Urinary bladder (tissue), 4 donors: ENCODE data around the gene TUT1. TPM values are rescaled to one million over a fixed set of nuclear protein-coding genes. Genes with fewer than 3 reads are reported as not detected.
"Not testable (repeated sequence)": the region's sequence is repeated elsewhere in the genome, so short reads cannot be mapped to it uniquely, and the experiment has no call there.

Source experiments
- DNase-seq: peaks from one replicate; pipeline ENCODE4 v3.0.0-alpha.2; 2015; ENCODE audit errors: extremely low spot score
- H3K27ac ChIP-seq: one replicate; pipeline ENCODE4 v1.5.1; 2013; ENCODE audit warnings: low read depth, mild to moderate bottlenecking, moderate library complexity
- H3K36me3 ChIP-seq: one replicate; pipeline ENCODE4 v1.6.1; 2013; ENCODE audit warnings: mild to moderate bottlenecking, moderate library complexity; ENCODE audit not compliant: insufficient read depth
- H3K4me1 ChIP-seq: one replicate; pipeline ENCODE4 v1.6.1; 2013; ENCODE audit warnings: mild to moderate bottlenecking, moderate library complexity; ENCODE audit not compliant: insufficient read depth
- H3K4me3 ChIP-seq: one replicate; pipeline ENCODE4 v1.5.1; 2013; ENCODE audit warnings: low read depth, low read length
- WGBS: extraction: QIAGEN DNeasy Blood & Tissue Kit; methylation state at CpG from one replicate; pipeline ENCODE4 v1.1.7; 2013; 5-methylcytosine and 5-hydroxymethylcytosine counted together
- polyA plus RNA-seq: library from polyadenylated mRNA; stranded (reverse); fragments of 200-250 nt; gene quantifications from one replicate; pipeline ENCODE4 v1.2.3, GENCODE V29; 2013
- total RNA-seq: library from RNA; depleted of rRNA; stranded (reverse); fragments of >200 nt; gene quantifications from one replicate; pipeline ENCODE4 v1.2.3, GENCODE V29; 2014
- donor health status: healthy with polysubstance abuse.
- donor health status: healthy.

TUT1 gene
- total and polyA plus RNA-seq, 2 donors, result 5.1 to 14.3 TPM

DNA sequence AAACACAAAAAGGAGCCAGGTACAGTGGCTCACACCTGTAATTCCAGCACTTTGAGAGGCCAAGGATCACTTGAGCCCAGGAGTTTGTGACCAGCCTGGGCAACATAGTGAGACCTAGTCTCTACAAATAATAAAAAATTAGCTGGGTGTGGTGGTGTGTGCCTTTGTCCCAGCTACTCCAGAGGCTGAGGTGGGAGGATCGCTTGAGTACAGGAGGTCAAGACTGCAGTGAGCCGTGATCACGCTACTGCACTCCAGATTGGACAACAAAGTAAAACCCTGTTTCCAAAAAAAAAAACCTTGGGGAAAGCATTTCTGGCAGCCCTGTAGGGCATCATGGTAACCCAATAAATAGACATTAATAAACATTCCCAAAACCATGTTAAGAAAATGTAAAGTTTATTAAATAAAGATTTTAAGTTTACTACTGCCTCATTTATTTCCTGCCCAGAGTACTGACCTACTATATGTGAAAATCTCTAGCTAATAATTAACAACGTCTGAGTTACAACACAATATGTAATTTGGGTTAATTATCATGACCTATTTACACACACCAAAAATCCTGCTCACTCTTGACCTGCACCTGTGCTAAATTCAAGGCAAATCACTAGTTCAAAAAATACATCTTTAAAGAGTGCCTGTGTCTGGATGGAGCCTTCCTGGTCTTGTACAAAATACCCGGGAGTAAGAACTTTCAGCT lies 26.1 kb downstream of the TUT1 start:
- WGBS, result 69% methylated on average over 5 of the region's 5 CpGs
- peaks cover 9% of the 10 kb centered on the region for H3K36me3 ChIP-seq
- no peak for DNase-seq
- no peak overlapping the region for H3K4me3 ChIP-seq
- no peak overlapping the region for H3K27ac ChIP-seq
- H3K4me1 ChIP-seq, result no peaks in the 10 kb centered on the region

DNA sequence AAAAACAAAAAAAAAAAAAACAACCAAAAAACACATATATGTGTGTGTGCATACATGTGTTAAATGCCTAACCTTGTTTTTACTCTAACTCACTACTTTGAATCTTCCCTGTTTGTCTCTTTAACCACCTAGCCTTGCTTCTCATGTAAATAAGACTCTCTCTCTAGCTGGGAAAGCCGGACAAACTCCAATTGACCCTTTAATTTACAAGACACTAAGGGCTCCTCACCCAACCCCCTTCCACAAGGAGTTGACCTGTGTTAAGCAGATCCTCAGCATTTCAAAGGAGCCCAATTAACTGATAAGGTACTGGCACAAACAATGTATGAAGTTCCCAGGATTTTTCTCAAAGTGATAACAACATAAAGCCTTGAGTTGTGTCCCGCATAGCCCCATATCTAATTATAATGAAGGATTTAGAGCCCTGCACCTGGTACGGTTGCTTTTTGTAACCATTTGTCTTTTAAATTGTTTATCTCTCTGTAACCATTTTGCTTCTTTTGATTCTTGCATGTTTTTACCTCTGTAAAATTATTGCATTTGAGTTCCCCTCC lies 29.6 kb downstream of the TUT1 start:
- H3K27ac ChIP-seq, H3K36me3 ChIP-seq, DNase-seq, H3K4me1 ChIP-seq, H3K4me3 ChIP-seq: not testable (repeated sequence)
- 61% methylated on average over 3 of the region's 3 CpGs for WGBS

DNA sequence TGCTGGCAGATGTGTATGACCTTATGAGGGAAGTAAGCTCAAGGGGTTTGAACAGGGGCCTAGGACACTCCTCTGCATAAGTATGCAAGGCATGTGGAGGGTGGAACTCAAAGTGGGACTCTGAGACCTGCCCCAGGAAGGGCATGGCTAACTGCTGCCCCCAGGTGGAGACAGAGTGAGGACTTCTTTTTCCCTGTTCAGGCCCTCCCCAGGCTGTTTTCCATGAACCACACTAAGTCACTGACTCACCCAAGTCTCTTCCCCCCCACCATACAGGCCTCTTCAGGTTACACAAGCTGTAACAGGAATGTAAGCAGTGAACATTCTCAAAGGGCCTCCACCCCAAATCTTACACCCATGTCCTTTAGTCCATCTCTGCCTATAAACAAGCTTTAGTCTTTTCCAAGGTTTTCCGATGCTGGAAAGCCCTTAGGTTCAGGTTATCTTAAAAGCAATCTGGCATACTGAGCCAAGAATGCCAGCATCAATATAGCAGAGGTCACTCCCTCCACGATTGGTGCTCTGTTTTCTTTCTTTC lies 30.7 kb downstream of the TUT1 start:
- Histone ChIP-seq H3K4me3 (no peak overlapping the region), H3K4me1 (no peaks in the 10 kb centered on the region), H3K27ac (peak overlapping the region; percentile 81), H3K36me3 (no peaks in the 10 kb centered on the region)
- no peak for DNase-seq
- 13% methylated on average over 2 of the region's 2 CpGs for WGBS

DNA sequence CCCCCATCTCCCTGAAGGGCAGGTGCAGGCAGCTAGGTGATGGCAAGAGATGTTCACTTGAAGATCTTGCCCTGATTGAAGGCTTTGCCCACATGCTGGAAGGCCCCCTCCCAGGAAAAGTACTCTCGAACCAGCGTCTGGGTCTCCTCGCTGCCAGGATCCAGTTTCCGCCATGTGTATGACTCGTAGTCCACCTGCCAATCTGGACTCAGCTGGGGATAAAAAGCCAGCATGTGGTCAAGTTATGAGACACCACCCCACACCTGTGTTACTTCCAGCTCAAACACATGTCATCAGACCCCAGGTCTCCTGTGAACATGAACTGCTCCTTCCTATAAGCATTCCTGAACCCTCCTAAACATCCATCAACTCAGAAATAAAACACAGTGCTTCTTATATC lies 31.7 kb downstream of the TUT1 start:
- not testable (repeated sequence) for H3K4me1 ChIP-seq, DNase-seq, H3K4me3 ChIP-seq, H3K27ac ChIP-seq, H3K36me3 ChIP-seq
- 80% methylated on average over 5 of the region's 5 CpGs for WGBS

DNA sequence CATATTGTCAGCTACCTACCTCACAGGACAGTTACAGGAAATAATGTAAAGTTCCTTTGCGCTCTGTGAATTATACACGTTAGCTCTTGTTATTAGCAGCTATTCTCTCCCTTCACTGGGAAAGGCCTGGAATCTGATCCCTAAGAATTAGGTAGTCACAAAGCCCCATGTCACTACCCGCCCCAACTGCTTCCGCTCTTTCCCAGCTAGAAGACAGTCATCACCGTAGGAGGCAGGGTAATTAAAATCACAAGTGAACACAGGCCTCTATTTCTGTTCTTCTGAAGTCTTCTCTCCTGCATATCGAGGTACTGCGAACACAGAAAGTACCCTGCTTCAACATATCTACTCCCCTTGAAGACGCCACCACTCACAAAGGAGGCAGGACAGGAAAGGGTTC lies 32.1 kb downstream of the TUT1 start:
- Histone ChIP-seq H3K4me1 (no peaks in the 10 kb centered on the region), H3K27ac (no peak overlapping the region)
- 82% methylated on average over 8 of the region's 8 CpGs for WGBS

DNA sequence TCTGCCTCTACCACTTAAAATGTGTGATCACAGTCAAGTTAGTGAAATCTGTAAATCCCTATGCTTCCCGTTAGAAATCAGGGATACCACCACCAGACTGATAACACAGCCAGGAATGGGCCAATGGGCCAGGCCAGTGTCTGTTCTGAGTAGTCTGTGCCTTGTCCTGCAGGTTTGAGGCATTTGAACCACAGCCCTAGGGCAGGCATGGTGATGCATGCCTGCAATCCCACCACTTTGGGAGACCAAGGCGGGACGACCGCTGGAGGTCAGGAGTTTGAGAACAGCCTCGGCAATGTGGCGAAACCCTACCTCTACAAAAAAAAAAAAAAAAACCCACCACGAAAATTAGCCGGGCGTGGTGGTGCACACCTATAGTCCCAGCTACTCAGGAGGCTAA lies 32.7 kb downstream of the TUT1 start:
- 87% methylated on average over 9 of the region's 9 CpGs for WGBS
- no peaks in the 10 kb centered on the region for H3K4me1 ChIP-seq
- H3K36me3 ChIP-seq, result no peaks in the 10 kb centered on the region
- DNase-seq, result no peak
- H3K27ac ChIP-seq, result no peak overlapping the region
- no peak overlapping the region for H3K4me3 ChIP-seq

More for the DNA sequence above, 32.1 kb downstream of the TUT1 start:
- H3K4me3 ChIP-seq, result no peak overlapping the region
- H3K36me3 ChIP-seq, result no peaks in the 10 kb centered on the region
- no peak for DNase-seq

DNA sequence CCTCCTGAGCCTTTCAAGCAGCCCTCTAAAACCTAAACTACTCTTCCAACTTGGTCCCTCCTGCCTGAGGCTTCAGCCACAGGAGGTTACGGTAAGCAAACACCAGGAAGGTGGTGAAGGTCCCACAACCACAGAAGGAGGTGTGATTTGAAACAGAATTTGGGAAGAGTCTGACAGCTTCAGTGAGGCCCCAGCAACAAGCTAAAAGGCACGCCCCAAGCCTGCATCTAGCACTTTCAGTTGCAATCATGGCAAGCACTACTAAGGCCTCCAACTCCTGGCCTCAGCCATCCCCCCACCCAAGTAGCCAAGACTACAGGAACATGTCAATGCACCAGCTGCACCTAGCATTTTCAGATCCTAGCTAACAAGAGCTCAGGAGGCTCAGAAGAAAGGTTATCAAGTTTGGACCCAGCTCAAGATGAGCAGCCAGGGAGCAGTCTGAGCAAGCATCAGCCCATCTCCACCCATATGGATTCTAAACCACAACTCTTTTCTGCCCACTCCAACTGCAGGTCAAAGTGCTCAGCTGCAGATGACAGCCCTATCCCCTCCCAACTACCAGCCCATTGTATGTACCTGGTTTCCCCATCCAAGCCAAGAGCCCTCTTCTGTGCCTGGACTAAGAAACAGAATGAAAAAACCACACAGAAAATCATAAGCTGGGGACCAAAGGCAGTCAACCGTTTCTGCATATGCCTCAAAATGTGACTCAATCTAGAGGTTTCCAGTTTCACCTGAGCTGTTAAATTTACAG lies 34.3 kb downstream of the TUT1 start:
- Histone ChIP-seq H3K4me1 (no peaks in the 10 kb centered on the region), H3K36me3 (no peaks in the 10 kb centered on the region), H3K4me3 (no peak overlapping the region), H3K27ac (peak overlapping the region; percentile 68)
- 39% methylated on average over 3 of the region's 3 CpGs for WGBS
- no peak for DNase-seq

DNA sequence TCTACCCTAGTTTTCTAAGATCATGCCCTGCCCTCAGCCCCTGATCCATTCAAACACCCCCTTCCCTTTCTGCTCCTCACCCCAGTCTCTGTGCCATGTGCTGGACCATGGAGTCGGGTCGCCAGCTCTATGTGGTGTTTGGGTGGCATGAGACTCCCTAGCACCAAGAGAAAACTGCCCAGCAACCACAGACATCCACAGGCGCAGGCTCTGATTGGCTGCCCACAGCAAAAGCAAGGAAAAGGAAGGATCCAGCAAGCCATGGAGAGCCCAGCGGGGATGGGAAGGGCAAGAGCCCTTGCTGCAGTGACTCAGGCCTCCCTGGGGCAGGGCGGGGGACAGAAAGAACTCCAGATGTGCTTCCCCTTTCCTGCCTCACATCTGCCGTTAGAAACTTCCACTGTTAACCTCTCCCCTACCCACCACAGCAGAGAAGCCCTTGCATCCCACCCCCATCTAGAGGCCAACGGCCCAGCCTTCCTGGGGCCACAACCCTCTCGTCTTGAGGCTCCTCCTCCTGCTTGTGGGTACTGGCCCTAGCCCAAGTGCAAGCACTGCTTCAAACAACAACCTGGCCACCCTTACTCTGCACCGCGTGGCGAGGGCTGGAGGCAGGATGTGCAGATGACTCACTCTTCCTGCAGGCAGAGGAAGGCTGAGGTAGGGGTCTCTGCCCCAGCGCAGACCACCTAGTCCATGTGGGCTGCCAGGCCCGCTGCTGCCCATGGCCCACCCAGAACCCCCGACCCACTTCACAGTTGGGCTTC lies 35.0 kb downstream of the TUT1 start:
- Histone ChIP-seq H3K4me1 (no peaks in the 10 kb centered on the region), H3K4me3 (no peak overlapping the region)

DNA sequence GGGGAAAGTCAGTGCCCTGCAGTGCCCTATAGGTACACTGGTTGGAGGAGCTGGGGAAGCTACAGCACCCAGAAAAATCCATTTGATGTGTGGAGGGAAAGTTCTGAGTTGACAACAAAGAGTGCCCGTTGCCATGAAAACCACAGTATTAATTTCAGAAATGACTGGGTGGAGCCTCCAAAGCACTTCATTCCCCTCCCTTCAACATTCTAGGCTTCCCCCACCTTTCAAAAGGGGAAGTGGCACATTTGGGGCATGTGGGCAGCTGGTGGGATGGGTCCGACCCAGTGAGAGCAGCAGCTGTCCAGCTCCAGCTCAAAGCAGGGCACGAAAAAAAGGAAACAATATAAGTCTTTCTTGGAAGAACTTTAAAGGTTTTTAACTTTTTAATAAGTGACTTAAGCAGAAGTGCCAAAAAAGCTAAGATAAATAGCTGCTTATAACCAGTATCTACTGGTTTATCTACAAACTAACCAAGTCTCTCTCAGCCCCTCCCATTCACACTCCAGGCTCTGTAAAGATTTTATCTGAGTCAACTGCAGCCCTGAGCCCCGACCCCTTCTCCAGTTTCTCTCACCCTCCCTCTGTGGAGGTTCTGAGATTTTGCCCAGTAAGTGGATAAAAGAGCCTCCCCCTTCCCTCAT lies 35.7 kb downstream of the TUT1 start:
- Histone ChIP-seq H3K4me1 (no peaks in the 10 kb centered on the region), H3K36me3 (no peaks in the 10 kb centered on the region), H3K4me3 (no peak overlapping the region), H3K27ac (peak overlapping the region; percentile 68)
- DNase-seq, result no peak
- 18% methylated on average over 4 of the region's 4 CpGs for WGBS

More for the DNA sequence above, 35.0 kb downstream of the TUT1 start:
- DNase-seq, result no peak
- Histone ChIP-seq H3K27ac (peak overlapping the region; percentile 68), H3K36me3 (no peaks in the 10 kb centered on the region)
- WGBS, result 8% methylated on average over 14 of the region's 14 CpGs

DNA sequence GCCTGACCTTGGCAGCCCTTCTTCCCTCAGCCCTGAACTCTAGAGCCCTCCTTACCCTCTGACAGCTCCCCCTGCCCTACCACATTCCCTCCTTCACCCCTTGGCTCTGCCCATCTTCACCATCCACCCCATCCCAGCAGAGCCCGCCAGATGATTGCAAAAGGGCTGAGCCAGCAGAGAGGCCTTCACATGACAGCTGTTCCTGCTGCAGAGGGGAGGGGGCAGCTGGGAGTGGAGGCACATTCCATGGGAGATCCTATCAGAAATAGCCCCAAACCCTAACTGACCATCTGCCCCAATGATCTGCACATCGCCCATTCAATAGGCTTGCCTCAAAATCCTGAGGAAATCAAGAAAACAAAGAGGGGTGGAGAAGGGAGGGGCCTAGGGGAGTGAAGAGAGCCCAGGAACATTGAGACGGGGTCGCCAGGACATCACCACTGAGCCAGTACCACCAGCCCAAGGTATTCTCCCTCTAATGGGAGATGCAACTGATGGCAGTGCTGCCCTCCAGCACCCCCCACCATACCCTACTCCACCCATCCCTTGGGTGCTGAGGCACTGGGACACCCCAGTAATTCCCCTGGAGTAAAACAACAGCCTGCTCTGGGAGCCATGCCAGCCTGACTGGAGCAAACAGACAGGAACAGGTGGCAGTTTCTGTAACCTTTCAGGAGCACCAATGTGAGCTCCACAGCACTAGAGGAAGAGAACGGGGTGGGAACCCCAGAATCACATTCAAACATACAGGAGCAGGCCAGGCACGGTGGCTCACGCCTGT lies 36.7 kb downstream of the TUT1 start:
- 73% methylated on average over 7 of the region's 7 CpGs for WGBS
- DNase-seq, result no peak
- Histone ChIP-seq H3K4me1 (no peaks in the 10 kb centered on the region), H3K4me3 (no peak overlapping the region), H3K27ac (peak overlapping the region; percentile 92), H3K36me3 (no peaks in the 10 kb centered on the region)

DNA sequence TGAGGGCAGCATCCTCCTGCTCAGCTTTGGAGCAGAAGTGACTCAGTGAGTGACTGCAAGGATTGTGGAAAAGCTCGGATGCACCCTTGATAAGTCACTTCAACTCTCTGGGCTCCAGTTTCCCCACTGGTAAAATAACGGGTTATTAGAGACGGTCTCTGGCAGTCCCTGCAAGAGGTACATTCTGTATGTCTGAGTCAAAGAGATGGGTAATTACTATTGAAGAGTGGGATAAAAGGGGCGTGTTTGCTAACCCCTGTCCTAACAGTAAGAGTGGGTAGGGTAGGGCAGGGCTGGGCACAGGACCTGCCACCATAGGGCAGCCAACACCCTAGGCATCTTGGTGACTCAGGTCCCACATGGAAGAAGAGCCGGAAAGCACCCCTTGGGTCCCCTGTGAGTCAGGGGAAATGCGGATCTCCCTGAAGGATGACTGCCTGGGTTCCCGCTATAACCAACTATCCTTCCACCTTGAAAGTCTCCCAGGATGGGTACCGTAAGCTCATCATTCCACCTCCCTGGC lies 37.4 kb downstream of the TUT1 start:
- Histone ChIP-seq H3K4me1 (no peaks in the 10 kb centered on the region), H3K27ac (peak overlapping the region; percentile 92), H3K36me3 (no peaks in the 10 kb centered on the region), H3K4me3 (no peak overlapping the region)
- 64% methylated on average over 8 of the region's 8 CpGs for WGBS
- DNase-seq, result no peak

DNA sequence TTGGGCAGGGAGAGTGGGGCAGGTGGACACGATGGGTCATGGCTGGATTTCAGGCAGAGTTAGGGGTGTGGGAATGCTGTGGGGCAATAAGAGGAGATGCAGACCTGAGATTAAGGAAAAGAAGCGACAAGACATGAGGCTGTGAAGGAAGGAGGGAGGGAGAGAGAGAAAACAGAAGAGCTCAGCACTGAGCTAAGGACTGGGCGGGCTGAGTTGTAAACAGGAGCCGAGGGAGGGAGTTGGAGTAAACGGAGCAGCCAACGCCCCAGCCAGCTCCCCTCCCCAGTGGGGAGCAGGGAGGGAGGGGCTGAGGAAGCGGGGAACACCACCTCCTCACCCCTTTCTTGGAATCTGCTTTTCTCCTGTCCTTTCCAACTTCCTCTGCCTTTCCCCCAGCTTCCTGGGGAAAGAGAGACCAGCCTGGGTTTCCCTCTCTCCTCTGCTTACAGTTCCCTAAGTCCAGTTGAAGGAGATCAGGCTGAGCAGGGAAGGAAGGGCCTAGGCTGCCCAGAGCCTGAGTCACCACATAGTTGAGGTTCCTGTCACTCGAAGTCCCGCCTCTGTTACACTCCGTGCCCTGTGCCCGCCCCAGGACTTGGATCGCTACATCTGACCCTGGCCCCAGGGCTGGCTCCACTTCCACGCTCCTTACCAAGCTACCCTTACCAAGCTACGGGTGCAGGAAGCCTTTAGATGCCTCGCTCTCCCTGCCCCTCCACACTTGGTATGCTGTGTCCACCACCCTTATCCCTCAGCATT lies 38.1 kb downstream of the TUT1 start:
- H3K4me1 ChIP-seq, result no peaks in the 10 kb centered on the region
- no peaks in the 10 kb centered on the region for H3K36me3 ChIP-seq
- H3K4me3 ChIP-seq, result no peak overlapping the region
- peak overlapping the region; percentile 92 for H3K27ac ChIP-seq
- no peak for DNase-seq
- 3% methylated on average over 15 of the region's 15 CpGs for WGBS
